Measurements from ENCODE around the gene THBS3. TPM values are rescaled to one million over a fixed set of nuclear protein-coding genes. Genes with fewer than 3 reads are reported as not detected.
A peak's percentile ranks its signal among the peaks of the same experiment; 100 is the strongest.
"Not testable (repeated sequence)": the region's sequence is repeated elsewhere in the genome, so short reads cannot be mapped to it uniquely, and the experiment has no call there.

The THBS3 gene
- total and polyA plus RNA-seq, 2 of the 13 experiments (the other 11 are each of a cell fraction or from before 2014, with no cell fraction given) = 0.86 to 3.6 TPM

DNA sequence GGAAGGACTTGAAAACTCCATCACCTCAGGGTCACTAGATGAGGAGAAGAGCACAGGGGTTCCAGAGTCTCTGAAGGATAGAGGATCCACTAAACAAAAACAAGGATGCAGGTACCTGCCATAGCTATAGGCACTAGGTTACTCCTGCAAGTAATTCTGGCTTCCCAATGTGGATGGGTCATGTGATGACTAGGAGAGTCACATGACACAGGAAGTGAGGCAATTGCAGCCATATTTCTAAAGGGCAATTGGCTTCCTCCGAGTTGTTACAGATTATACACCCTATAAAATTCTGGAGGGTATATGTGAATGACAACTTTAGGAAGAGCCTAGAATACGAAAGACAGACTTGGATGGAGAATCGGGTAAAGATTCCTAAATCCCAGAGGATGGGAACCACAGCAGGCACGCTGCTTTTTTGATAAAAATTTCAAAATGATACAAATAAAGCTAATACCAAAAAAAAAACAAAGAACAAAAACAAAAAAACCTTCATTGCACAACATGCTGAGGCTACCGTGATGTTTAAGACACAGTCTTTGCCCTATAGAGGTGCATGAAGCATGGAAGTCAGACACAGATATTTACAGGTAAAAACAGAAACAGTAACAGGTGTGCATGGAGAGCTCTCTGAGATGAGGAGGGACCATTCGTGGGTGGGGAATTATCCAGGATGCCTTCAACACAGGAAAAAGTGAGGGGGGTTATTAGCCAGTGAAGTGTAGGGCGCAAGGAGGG lies 11.3 kb upstream of the THBS3 start:
- 74% methylated on average over 7 of the region's 7 CpGs for WGBS (ENCODE audit: low lambda C conversion rate)
- CTCF ChIA-PET (ENCODE audit: low intra/inter-chr PET ratio, low total read pairs) = no interaction called here

GRCh38 chr1:155214702-155215101 lies 7.0 kb upstream of the THBS3 start:
- H3K9me3 ChIP-seq (ENCODE audit: low read length); H3K4me3 ChIP-seq (replicated peaks in 1 of 3; ENCODE audit: insufficient read depth in 1 of 3, low read depth in 2 of 3, low read length in 3 of 3); DNase-seq (ENCODE audit: low spot score); H3K4me2 ChIP-seq (ENCODE audit: low read depth, low read length); H2AFZ ChIP-seq (ENCODE audit: low read length); H3K27me3 ChIP-seq (ENCODE audit: control insufficient read depth in 1 of 2, insufficient read depth in 2 of 2, low read length in 2 of 2); intact Hi-C loops (cut with micrococcal nuclease; ENCODE audit: unreplicated experiment); H3K9ac ChIP-seq (ENCODE audit: insufficient read depth, low read depth, low read length); CTCF ChIA-PET (ENCODE audit: low intra/inter-chr PET ratio, low total read pairs); POLR2A ChIA-PET; H3K36me3 ChIP-seq (replicated peaks in 1 of 2; ENCODE audit: control insufficient read depth in 1 of 2, insufficient read depth in 2 of 2, low read length in 2 of 2); H3K27ac ChIP-seq (ENCODE audit: extremely low read length, insufficient read depth, low read length); H4K20me1 ChIP-seq (ENCODE audit: insufficient read depth, low read length); in situ Hi-C loops (cut with HindIII; ENCODE audit: extremely low pct_ligation_motif_present, low pct_unique_long_range_greater_than_20kb); ATAC-seq; BruUV-seq (replicated peaks); H3K79me2 ChIP-seq (ENCODE audit: insufficient read depth, low read length); FAIRE-seq: not testable (repeated sequence)
- peaks cover 17% of the 10 kb centered on the region for H3K4me1 ChIP-seq (ENCODE audit: insufficient read depth, low read length)
- 91% methylated on average over 5 of the region's 10 CpGs for WGBS (ENCODE audit: low lambda C conversion rate)

More for the DNA sequence above, 11.3 kb upstream of the THBS3 start:
- no peaks in the 10 kb centered on the region for H3K27me3 ChIP-seq (ENCODE audit: control insufficient read depth in 1 of 2, insufficient read depth in 2 of 2, low read length in 2 of 2)
- in situ Hi-C loops (cut with HindIII; ENCODE audit: extremely low pct_ligation_motif_present, low pct_unique_long_range_greater_than_20kb) = no loop called here
- no peak overlapping the region for H3K9ac ChIP-seq (ENCODE audit: insufficient read depth, low read depth, low read length)
- no peaks in the 10 kb centered on the region for H3K79me2 ChIP-seq (ENCODE audit: insufficient read depth, low read length)
- no peak overlapping the region for H3K4me3 ChIP-seq (replicated peaks in 1 of 3; ENCODE audit: insufficient read depth in 1 of 3, low read depth in 2 of 3, low read length in 3 of 3)
- no TSS peak for BruUV-seq (replicated peaks)
- TF ChIP-seq HCFC1 (IDR thresholded peaks at IDR 0.05; ENCODE audit: low read depth, low read length) (peak; percentile 27; the same call in 1 of the 2 replicates), AGO2 (optimal IDR thresholded peaks at IDR 0.05; ENCODE audit: low read depth, low read length) (no peak), TAF1 (CRISPR knock-in tag; IDR thresholded peaks at IDR 0.05) (no peak), USF2 (IDR thresholded peaks at IDR 0.05; ENCODE audit: low read depth, low read length) (peak; percentile 94), USF2 (CRISPR knock-in tag; IDR thresholded peaks at IDR 0.05; ENCODE audit: borderline replicate concordance) (peak; percentile 84; the same call in 1 of the 2 replicates), ZFP1 (CRISPR knock-in tag; IDR thresholded peaks at IDR 0.05) (no peak), IKZF1 (IDR thresholded peaks at IDR 0.05) (no peak), ELF1 (CRISPR knock-in tag; IDR thresholded peaks at IDR 0.05) (peak; percentile 34; the same call in 1 of the 2 replicates), PHF20 (CRISPR knock-in tag; IDR thresholded peaks at IDR 0.05) (peak; percentile 67; the same call in 1 of the 2 replicates), SAP130 (CRISPR knock-in tag; IDR thresholded peaks at IDR 0.05; ENCODE audit: low read depth) (peak; percentile 51; the same call in 1 of the 2 replicates), PRPF4 (IDR thresholded peaks at IDR 0.05; ENCODE audit: low read depth, low read length, poor library complexity, severe bottlenecking) (no peak), KDM1A (CRISPR knock-in tag; IDR thresholded peaks at IDR 0.05) (no peak), HOXA3 (CRISPR knock-in tag; IDR thresholded peaks at IDR 0.05) (peak; percentile 20; the same call in 1 of the 2 replicates), YY1 (IDR thresholded peaks at IDR 0.05; ENCODE audit: insufficient read depth, insufficient replicate concordance, low read depth, low read length) (peak; percentile 89), GATAD1 (CRISPR knock-in tag; IDR thresholded peaks at IDR 0.05) (peak; percentile 40; the same call in 1 of the 2 replicates), SP1 (IDR thresholded peaks at IDR 0.05) (no peak), SP1 (CRISPR knock-in tag; IDR thresholded peaks at IDR 0.05) (no peak), KAT8 (CRISPR knock-in tag; IDR thresholded peaks at IDR 0.05) (peak; percentile 82), RAD51 (IDR thresholded peaks at IDR 0.05; ENCODE audit: borderline replicate concordance) (peak; percentile 89)
- TF ChIP-seq, protein P1, sequence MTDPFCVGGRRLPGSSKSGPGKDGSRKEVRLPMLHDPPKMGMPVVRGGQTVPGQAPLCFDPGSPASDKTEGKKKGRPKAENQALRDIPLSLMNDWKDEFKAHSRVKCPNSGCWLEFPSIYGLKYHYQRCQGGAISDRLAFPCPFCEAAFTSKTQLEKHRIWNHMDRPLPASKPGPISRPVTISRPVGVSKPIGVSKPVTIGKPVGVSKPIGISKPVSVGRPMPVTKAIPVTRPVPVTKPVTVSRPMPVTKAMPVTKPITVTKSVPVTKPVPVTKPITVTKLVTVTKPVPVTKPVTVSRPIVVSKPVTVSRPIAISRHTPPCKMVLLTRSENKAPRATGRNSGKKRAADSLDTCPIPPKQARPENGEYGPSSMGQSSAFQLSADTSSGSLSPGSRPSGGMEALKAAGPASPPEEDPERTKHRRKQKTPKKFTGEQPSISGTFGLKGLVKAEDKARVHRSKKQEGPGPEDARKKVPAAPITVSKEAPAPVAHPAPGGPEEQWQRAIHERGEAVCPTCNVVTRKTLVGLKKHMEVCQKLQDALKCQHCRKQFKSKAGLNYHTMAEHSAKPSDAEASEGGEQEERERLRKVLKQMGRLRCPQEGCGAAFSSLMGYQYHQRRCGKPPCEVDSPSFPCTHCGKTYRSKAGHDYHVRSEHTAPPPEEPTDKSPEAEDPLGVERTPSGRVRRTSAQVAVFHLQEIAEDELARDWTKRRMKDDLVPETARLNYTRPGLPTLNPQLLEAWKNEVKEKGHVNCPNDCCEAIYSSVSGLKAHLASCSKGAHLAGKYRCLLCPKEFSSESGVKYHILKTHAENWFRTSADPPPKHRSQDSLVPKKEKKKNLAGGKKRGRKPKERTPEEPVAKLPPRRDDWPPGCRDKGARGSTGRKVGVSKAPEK (CRISPR knock-in tag; IDR thresholded peaks at IDR 0.05; ENCODE audit: borderline replicate concordance) = no peak
- H3K36me3 ChIP-seq (replicated peaks in 1 of 2; ENCODE audit: control insufficient read depth in 1 of 2, insufficient read depth in 2 of 2, low read length in 2 of 2) = no peaks in the 10 kb centered on the region
- FAIRE-seq = peak; percentile 32
- no peak for ATAC-seq
- H3K4me1 ChIP-seq (ENCODE audit: insufficient read depth, low read length) = peaks cover 7% of the 10 kb centered on the region; the same call in 1 of the 2 replicates
- POLR2A ChIA-PET = no interaction called here
- H2AFZ ChIP-seq (ENCODE audit: low read length) = no peak overlapping the region
- no peak overlapping the region for H3K4me2 ChIP-seq (ENCODE audit: low read depth, low read length)
- H4K20me1 ChIP-seq (ENCODE audit: insufficient read depth, low read length) = no peaks in the 10 kb centered on the region
- H3K27ac ChIP-seq (ENCODE audit: extremely low read length, insufficient read depth, low read length) = no peak overlapping the region
- intact Hi-C loops (cut with micrococcal nuclease; ENCODE audit: unreplicated experiment) = no loop called here
- no peak for DNase-seq (ENCODE audit: low spot score)
- H3K9me3 ChIP-seq (ENCODE audit: low read length) = no peaks in the 10 kb centered on the region
